ENCODE data around the gene RPS18. TPM values are rescaled to one million over a fixed set of nuclear protein-coding genes. Genes with fewer than 3 reads are reported as not detected.
"Not testable (repeated sequence)": the region's sequence is repeated elsewhere in the genome, so short reads cannot be mapped to it uniquely, and the experiment has no call there.

Gene RPS18
- total RNA-seq, 1 experiment from 2014 or later: 4,062 TPM

DNA sequence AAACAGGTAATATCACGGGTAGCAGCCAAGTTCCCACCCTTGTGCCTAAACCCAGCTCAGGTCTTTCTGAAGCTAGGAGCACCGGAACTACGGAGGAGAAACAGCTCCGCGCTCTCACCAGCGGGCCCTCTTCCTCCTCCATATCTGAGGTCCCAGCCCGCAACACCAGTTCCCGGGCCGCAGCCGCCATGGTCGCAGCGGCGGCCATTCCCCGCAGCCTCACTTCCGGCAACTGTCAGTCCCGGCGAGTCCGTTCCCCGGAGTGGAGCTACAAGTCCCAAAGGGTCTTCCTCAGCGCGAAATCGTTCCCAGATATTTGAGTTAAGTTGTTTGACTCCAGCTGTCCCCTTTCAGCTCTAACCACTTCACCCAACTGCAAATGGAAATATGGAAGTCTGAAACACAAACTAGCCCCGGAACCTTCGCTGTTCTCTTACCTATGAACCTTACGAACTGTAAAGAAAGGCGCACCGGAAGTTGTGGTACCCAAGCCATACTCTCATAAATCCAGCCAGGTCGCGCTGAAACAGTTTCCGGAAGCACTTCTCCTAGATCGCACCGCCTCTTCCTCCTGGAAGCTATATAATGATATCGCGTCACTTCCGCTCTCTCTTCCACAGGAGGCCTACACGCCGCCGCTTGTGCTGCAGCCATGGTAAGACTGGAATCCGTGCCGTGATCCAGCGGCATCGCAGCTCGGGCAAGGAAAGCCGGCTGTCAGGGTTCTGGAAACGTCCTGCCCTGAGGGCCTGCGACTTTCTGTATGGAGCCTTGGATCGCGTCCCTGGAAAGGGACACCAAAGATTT is at the start of gene RPS18, which contains the start of gene VPS52 (continued):
- TF ChIP-seq, protein P1, sequence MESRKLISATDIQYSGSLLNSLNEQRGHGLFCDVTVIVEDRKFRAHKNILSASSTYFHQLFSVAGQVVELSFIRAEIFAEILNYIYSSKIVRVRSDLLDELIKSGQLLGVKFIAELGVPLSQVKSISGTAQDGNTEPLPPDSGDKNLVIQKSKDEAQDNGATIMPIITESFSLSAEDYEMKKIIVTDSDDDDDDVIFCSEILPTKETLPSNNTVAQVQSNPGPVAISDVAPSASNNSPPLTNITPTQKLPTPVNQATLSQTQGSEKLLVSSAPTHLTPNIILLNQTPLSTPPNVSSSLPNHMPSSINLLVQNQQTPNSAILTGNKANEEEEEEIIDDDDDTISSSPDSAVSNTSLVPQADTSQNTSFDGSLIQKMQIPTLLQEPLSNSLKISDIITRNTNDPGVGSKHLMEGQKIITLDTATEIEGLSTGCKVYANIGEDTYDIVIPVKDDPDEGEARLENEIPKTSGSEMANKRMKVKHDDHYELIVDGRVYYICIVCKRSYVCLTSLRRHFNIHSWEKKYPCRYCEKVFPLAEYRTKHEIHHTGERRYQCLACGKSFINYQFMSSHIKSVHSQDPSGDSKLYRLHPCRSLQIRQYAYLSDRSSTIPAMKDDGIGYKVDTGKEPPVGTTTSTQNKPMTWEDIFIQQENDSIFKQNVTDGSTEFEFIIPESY (IDR thresholded peaks at IDR 0.05; ENCODE audit: extremely low read depth, insufficient replicate concordance, low read length): peak; percentile 60
- TF ChIP-seq, protein P2, sequence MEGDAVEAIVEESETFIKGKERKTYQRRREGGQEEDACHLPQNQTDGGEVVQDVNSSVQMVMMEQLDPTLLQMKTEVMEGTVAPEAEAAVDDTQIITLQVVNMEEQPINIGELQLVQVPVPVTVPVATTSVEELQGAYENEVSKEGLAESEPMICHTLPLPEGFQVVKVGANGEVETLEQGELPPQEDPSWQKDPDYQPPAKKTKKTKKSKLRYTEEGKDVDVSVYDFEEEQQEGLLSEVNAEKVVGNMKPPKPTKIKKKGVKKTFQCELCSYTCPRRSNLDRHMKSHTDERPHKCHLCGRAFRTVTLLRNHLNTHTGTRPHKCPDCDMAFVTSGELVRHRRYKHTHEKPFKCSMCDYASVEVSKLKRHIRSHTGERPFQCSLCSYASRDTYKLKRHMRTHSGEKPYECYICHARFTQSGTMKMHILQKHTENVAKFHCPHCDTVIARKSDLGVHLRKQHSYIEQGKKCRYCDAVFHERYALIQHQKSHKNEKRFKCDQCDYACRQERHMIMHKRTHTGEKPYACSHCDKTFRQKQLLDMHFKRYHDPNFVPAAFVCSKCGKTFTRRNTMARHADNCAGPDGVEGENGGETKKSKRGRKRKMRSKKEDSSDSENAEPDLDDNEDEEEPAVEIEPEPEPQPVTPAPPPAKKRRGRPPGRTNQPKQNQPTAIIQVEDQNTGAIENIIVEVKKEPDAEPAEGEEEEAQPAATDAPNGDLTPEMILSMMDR (IDR thresholded peaks at IDR 0.05 in 2 of 3, conservative IDR thresholded peaks at IDR 0.05 in 1 of 3; ENCODE audit: borderline replicate concordance in 1 of 3, insufficient read depth in 1 of 3, low read depth in 2 of 3, low read length in 2 of 3): no peak

DNA sequence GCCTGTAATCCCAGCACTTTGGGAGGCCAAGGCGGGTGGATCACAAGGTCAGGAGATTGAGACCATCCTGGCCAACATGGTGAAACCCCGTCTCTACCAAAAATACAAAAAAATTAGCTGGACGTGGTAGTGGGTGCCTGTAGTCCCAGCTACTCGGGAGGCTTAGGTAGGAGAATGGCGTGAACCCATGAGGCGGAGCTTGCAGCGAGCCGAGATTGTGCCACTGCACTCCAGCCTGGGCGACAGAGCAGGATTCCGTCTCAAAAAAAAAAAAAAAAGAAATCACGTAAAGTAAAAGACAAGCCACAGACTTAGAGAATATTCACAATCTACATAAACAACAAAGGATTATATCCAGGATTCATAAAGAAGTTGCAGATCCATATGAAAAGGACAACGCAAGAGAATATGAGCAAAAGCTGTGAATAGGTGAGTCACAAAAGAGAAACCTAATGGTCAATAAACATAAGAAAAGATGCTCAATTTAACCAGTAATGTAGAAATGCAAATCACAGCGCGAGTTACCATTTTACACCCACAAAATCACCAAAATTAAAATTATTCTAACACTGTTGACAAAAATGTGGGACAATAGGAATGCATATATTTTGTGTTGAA is 45.3 kb upstream of the RPS18 start:
- H3K4me2 ChIP-seq (ENCODE audit: low read length); H3K79me2 ChIP-seq (ENCODE audit: insufficient read depth, low read length); BruUV-seq (replicated peaks); H3K27ac ChIP-seq (ENCODE audit: low read depth, low read length); H3K9me2 ChIP-seq (ENCODE audit: insufficient read depth); ATAC-seq; H3K9me3 ChIP-seq (ENCODE audit: control insufficient read depth in 1 of 2, insufficient read depth in 1 of 2, low read depth in 1 of 2, low read length in 2 of 2); intact Hi-C loops (cut with micrococcal nuclease); RAD21 ChIA-PET (ENCODE audit: low non-redundant PET in 1 of 2, low total read pairs in 2 of 2, uncharacterized antibody in 2 of 2, unreplicated experiment in 2 of 2); H3K27me3 ChIP-seq (ENCODE audit: insufficient read depth, low read length); H2AFZ ChIP-seq (ENCODE audit: low read depth, low read length, poor library complexity, severe bottlenecking); H3K36me3 ChIP-seq (ENCODE audit: control insufficient read depth in 1 of 2, insufficient read depth in 2 of 2, low read length in 2 of 2); H4K20me1 ChIP-seq (ENCODE audit: insufficient read depth); H3K4me1 ChIP-seq (ENCODE audit: control insufficient read depth in 1 of 2, insufficient read depth in 2 of 2, low read length in 2 of 2); DNase-seq (ENCODE audit: low read depth, low spot score); H3K4me3 ChIP-seq (replicated peaks in 1 of 2; ENCODE audit: low read depth in 1 of 2, low read length in 2 of 2); H3K9ac ChIP-seq (ENCODE audit: low read length); POLR2A ChIA-PET; CTCF ChIA-PET: not testable (repeated sequence)
